Smooth muscle cell of bladder (primary cell): ENCODE measurements around the gene KRTAP9-2. TPM values are rescaled to one million over a fixed set of nuclear protein-coding genes. Genes with fewer than 3 reads are reported as not detected.

Experiments
- total RNA-seq: library from RNA; depleted of rRNA; stranded (reverse); fragments of >200 nt; gene quantifications from 2 replicates; pipeline ENCODE4 v1.2.3, GENCODE V29; 2014

Gene KRTAP9-2, protein sequence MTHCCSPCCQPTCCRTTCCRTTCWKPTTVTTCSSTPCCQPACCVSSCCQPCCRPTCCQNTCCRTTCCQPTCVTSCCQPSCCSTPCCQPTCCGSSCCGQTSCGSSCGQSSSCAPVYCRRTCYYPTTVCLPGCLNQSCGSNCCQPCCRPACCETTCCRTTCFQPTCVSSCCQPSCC
- not detected in 2 replicates for total RNA-seq

DNA sequence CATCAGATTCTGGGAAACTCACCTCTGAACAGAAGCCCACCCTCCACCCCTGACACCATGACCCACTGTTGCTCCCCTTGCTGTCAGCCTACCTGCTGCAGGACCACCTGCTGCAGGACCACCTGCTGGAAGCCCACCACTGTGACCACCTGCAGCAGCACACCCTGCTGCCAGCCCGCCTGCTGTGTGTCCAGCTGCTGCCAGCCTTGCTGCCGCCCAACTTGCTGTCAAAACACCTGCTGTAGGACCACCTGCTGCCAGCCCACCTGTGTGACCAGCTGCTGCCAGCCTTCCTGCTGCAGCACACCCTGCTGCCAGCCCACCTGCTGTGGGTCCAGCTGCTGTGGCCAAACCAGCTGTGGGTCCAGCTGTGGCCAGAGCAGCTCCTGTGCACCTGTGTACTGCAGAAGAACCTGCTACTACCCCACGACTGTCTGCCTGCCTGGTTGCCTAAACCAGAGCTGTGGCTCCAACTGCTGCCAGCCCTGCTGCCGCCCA is at the start of gene KRTAP9-2:
TSS of gene KRTAP9-2 (plus strand) at position 51 of the 498 bp plus-strand sequence. CDS start at position 58, 7 bp downstream.

GRCh38 chr17:41177727-41178271 is 48.6 kb upstream of the KRTAP9-2 start, which contains the start of gene KRTAP4-2:
KRTAP4-2 (minus strand) TSS chr17:41178221; CDS start chr17:41178164, 57 bp downstream.

DNA sequence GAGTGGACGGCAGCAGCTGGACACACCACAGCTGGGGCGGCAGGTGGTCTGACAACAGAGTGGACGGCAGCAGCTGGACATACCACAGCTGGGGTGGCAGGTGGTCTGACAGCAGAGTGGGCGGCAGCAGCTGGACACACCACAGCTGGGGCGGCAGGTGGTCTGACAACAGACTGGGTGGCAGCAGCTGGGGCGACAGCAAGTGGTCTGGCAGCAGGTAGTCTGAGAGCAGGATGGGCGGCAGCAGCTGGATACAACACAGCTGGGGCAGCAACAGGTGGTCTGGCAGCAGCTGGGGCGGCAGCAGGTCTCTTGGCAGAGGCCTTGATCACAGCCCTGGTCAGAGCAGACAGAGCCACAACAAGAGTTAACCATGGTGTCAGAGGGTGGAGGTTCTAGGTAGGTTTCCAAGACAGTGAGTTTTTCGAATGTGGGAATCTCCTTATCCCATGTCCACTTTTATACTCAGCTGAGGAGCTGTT is 41.9 kb upstream of the KRTAP9-2 start, which contains the start of gene KRTAP4-1:
TSS of gene KRTAP4-1 (minus strand) at position 432 of the 482 bp plus-strand sequence. CDS start at position 375, 57 bp downstream.

GRCh38 chr17:41189837-41190318 is 36.6 kb upstream of the KRTAP9-2 start, which contains the start of gene KRTAP9-1:
KRTAP9-1 (plus strand) TSS chr17:41189887; CDS start chr17:41189887, 0 bp downstream.

GRCh38 chr17:41232399-41233105 is 6.1 kb downstream of the KRTAP9-2 start, which contains the start of gene KRTAP9-3:
KRTAP9-3 (plus strand) TSS chr17:41232449; CDS start chr17:41232502, 53 bp downstream.

GRCh38 chr17:41237949-41238437 is 11.5 kb downstream of the KRTAP9-2 start, which contains the start of gene KRTAP9-8:
KRTAP9-8 (plus strand) TSS chr17:41237999; CDS start chr17:41238052, 53 bp downstream.

DNA sequence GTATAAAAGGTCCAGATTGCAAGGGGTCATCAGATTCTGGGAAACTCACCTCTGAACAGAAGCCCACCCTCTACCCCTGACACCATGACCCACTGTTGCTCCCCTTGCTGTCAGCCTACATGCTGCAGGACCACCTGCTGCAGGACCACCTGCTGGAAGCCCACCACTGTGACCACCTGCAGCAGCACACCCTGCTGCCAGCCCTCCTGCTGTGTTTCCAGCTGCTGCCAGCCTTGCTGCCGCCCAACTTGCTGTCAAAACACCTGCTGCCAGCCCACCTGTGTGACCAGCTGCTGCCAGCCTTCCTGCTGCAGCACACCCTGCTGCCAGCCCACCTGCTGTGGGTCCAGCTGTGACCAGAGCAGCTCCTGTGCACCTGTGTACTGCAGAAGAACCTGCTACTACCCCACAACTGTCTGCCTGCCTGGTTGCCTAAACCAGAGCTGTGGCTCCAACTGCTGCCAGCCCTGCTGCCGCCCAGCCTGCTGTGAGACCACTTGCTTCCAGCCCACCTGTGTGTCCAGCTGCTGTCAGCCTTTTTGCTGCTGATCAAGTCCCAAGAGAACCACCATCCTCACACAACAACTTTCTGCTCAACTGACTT is 23.3 kb downstream of the KRTAP9-2 start, which contains the start of gene KRTAP9-4:
TSS of gene KRTAP9-4 (plus strand) at position 51 of the 604 bp plus-strand sequence. CDS start at position 85, 34 bp downstream.

DNA sequence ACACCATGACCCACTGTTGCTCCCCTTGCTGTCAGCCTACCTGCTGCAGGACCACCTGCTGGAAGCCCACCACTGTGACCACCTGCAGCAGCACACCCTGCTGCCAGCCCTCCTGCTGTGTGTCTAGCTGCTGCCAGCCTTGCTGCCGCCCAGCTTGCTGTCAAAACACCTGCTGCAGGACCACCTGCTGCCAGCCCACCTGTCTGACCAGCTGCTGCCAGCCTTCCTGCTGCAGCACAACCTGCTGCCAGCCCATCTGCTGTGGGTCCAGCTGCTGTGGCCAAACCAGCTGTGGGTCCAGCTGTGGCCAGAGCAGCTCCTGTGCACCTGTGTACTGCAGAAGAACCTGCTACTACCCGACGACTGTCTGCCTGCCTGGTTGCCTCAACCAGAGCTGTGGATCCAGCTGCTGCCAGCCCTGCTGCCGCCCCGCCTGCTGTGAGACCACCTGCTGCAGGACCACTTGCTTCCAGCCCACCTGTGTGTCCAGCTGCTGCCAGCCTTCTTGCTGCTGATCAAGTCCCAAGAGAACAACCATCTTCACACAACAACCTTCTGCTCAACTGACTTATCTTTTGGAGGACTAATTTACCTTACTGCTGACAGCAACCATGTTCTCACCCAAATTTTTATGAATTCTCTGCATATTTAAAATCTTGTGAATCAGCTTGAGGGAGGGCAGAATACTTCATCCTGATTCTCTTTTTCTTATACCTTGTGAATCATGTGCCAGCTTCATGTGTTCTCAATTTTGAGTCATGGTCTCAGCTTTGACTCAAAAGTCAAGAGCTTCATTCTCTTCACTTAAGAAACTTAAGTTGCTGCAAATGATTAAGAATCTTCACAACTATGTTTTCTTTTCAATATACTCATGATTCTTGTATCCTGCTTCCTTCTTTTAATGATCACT is 29.2 kb downstream of the KRTAP9-2 start, which contains the start of gene KRTAP9-9:
TSS of gene KRTAP9-9 (plus strand) at position 4 of the 910 bp plus-strand sequence.

DNA sequence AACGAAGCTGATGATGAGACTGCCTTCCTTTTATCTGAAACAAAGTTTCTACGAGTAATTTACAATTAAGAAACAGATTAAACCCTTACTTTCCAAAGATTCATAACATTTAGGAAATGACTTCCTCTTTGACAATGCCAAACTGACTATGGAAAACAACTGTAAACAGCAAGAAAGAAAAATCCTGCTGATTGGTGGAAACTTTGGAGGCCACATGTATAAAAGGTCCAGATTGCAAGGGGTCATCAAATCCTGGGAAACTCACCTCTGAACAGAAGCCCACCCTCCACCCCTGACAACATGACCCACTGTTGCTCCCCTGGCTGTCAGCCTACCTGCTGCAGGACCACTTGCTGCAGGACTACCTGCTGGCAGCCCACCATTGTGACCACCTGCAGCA is 38.6 kb downstream of the KRTAP9-2 start, which contains the start of gene KRTAP9-6:
TSS of gene KRTAP9-6 (plus strand) at position 301 of the 400 bp plus-strand sequence. CDS start at position 301, 0 bp downstream.

DNA sequence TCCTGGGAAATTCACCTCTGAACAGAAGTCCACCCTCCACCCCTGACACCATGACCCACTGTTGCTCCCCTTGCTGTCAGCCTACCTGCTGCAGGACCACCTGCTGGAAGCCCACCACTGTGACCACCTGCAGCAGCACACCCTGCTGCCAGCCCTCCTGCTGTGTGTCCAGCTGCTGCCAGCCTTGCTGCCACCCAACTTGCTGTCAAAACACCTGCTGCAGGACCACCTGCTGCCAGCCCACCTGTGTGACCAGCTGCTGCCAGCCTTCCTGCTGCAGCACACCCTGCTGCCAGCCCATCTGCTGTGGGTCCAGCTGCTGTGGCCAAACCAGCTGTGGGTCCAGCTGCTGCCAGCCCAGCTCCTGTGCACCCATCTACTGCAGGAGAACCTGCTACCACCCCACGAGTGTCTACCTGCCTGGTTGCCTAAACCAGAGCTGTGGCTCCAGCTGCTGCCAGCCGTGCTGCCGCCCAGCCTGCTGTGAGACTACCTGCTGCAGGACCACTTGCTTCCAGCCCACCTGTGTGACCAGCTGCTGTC is 49.3 kb downstream of the KRTAP9-2 start, which contains the start of gene KRTAP9-7:
TSS of gene KRTAP9-7 (plus strand) at position 51 of the 543 bp plus-strand sequence. CDS start at position 51, 0 bp downstream.

Other genes with a start within 250 kb of the KRTAP9-2 start
- gene KRT40, start 242.3 kb upstream of the KRTAP9-2 start, total RNA-seq: not detected in 2 replicates
- not detected in 2 replicates for gene KRTAP3-3, start 232.5 kb upstream of the KRTAP9-2 start, total RNA-seq
- not detected in 2 replicates for gene KRTAP3-2, start 226.7 kb upstream of the KRTAP9-2 start, total RNA-seq
- gene KRTAP3-1, start 217.5 kb upstream of the KRTAP9-2 start, total RNA-seq: not detected in 2 replicates
- gene KRTAP1-5, start 199.4 kb upstream of the KRTAP9-2 start, total RNA-seq: 0.57 and 0.83 TPM in 2 replicates
- gene KRTAP1-4, start 196.5 kb upstream of the KRTAP9-2 start, total RNA-seq: not detected in 2 replicates
- gene KRTAP1-3, start 191.8 kb upstream of the KRTAP9-2 start, total RNA-seq: not detected in 2 replicates
- not detected in 2 replicates for gene KRTAP1-1, start 185.2 kb upstream of the KRTAP9-2 start, total RNA-seq
- gene KRTAP2-1, start 179.3 kb upstream of the KRTAP9-2 start, total RNA-seq: not detected in 2 replicates
- not detected in 2 replicates for gene KRTAP2-2, start 171.4 kb upstream of the KRTAP9-2 start, total RNA-seq
- gene KRTAP2-3, start 166.5 kb upstream of the KRTAP9-2 start, total RNA-seq: not detected in 2 replicates
- not detected in 2 replicates for gene KRTAP2-4, start 160.8 kb upstream of the KRTAP9-2 start, total RNA-seq
- not detected in 2 replicates for gene KRTAP4-7, start 142.5 kb upstream of the KRTAP9-2 start, total RNA-seq
- gene KRTAP4-8, start 128.5 kb upstream of the KRTAP9-2 start, total RNA-seq: not detected in 2 replicates
- not detected in 2 replicates for gene KRTAP4-16, start 124.4 kb upstream of the KRTAP9-2 start, total RNA-seq
- not detected in 2 replicates for gene KRTAP4-9, start 121.3 kb upstream of the KRTAP9-2 start, total RNA-seq
- not detected in 2 replicates for gene KRTAP4-11, start 108.3 kb upstream of the KRTAP9-2 start, total RNA-seq
- not detected in 2 replicates for gene KRTAP4-12, start 102.5 kb upstream of the KRTAP9-2 start, total RNA-seq
- not detected in 2 replicates for gene KRTAP4-6, start 86.1 kb upstream of the KRTAP9-2 start, total RNA-seq
- gene KRTAP4-5, start 76.8 kb upstream of the KRTAP9-2 start, total RNA-seq: not detected in 2 replicates
- not detected in 2 replicates for gene KRTAP4-4, start 65.9 kb upstream of the KRTAP9-2 start, total RNA-seq
- not detected in 2 replicates for gene KRTAP4-3, start 58.4 kb upstream of the KRTAP9-2 start, total RNA-seq
- not detected in 2 replicates for gene KRTAP4-2, start 48.4 kb upstream of the KRTAP9-2 start, total RNA-seq
- not detected in 2 replicates for gene KRTAP4-1, start 41.7 kb upstream of the KRTAP9-2 start, total RNA-seq
- gene KRTAP9-1, start 36.8 kb upstream of the KRTAP9-2 start, total RNA-seq: not detected in 2 replicates
- gene KRTAP9-3, start 5.8 kb downstream of the KRTAP9-2 start, total RNA-seq: not detected in 2 replicates
- not detected in 2 replicates for gene KRTAP9-8, start 11.4 kb downstream of the KRTAP9-2 start, total RNA-seq
- not detected in 2 replicates for gene KRTAP9-4, start 23.0 kb downstream of the KRTAP9-2 start, total RNA-seq
- gene KRTAP9-9, start 28.7 kb downstream of the KRTAP9-2 start, total RNA-seq: not detected in 2 replicates
- gene KRTAP9-6, start 38.7 kb downstream of the KRTAP9-2 start, total RNA-seq: not detected in 2 replicates
- not detected in 2 replicates for gene KRTAP9-7, start 49.0 kb downstream of the KRTAP9-2 start, total RNA-seq
- gene KRTAP29-1, start 76.2 kb downstream of the KRTAP9-2 start, total RNA-seq: not detected in 2 replicates
- gene KRTAP16-1, start 82.7 kb downstream of the KRTAP9-2 start, total RNA-seq: not detected in 2 replicates
- not detected in 2 replicates for gene KRTAP17-1, start 89.1 kb downstream of the KRTAP9-2 start, total RNA-seq
- not detected in 2 replicates for gene KRT33A, start 124.2 kb downstream of the KRTAP9-2 start, total RNA-seq
- 0.14 and 0.18 TPM in 2 replicates for gene KRT33B, start 143.2 kb downstream of the KRTAP9-2 start, total RNA-seq
- gene KRT34, start 155.7 kb downstream of the KRTAP9-2 start, total RNA-seq: 1.00 and 1.3 TPM in 2 replicates
- not detected in 2 replicates for gene KRT31, start 171.0 kb downstream of the KRTAP9-2 start, total RNA-seq
- not detected in 2 replicates for gene KRT37, start 197.9 kb downstream of the KRTAP9-2 start, total RNA-seq
- 0.09 and 0.14 TPM in 2 replicates for gene KRT38, start 214.3 kb downstream of the KRTAP9-2 start, total RNA-seq
- under 0.01 TPM in 1 of 2 replicates, not detected in the other for gene KRT32, start 240.7 kb downstream of the KRTAP9-2 start, total RNA-seq